ENCODE measurements around the gene TMOD1.

- 0 out of 2 replicates have a peak, but pooled peaks have one; percentile 19 for TF ChIP-seq CTCF (IDR thresholded peaks at IDR 0.05)
- no peak for TF ChIP-seq POLR2AphosphoS5 (IDR thresholded peaks at IDR 0.05; ENCODE audit: low read depth, low read length)
- no peak for TF ChIP-seq EZH2phosphoT487 (IDR thresholded peaks at IDR 0.05; ENCODE audit: borderline replicate concordance, low read depth)
- TF ChIP-seq EP300 (IDR thresholded peaks at IDR 0.05; ENCODE audit: borderline replicate concordance in 1 of 2, low read depth in 1 of 2, low read length in 1 of 2) = no peak; a peak in 1 of 4 replicates
- peak; percentile 13; the same call in 1 of the 2 replicates for TF ChIP-seq MXI1 (IDR thresholded peaks at IDR 0.05; ENCODE audit: low read depth, low read length)
- TF ChIP-seq RXRA (IDR thresholded peaks at IDR 0.05; ENCODE audit: borderline replicate concordance, low read depth) = no peak
- no peak for TF ChIP-seq TCF12 (IDR thresholded peaks at IDR 0.05)
- peak; percentile 53 for TF ChIP-seq RAD21 (IDR thresholded peaks at IDR 0.05; ENCODE audit: low read length)
- TF ChIP-seq TAF1 (IDR thresholded peaks at IDR 0.05; ENCODE audit: borderline replicate concordance, low read depth, low read length) = no peak
- TF ChIP-seq GATA2 (CRISPR knock-in tag; IDR thresholded peaks at IDR 0.05) = no peak
- no peak for TF ChIP-seq ZBTB33 (IDR thresholded peaks at IDR 0.05; ENCODE audit: borderline replicate concordance, low read depth)
Observed at GRCh38 chr9:97502984-97503861, 1.8 kb downstream of the TMOD1 start.
